HepG2 (cell line): ENCODE data around the gene AGRN. TPM values are rescaled to one million over a fixed set of nuclear protein-coding genes. Genes with fewer than 3 reads are reported as not detected.

Experiments
- CCDC6 ChIP-seq: sonication (generic); formaldehyde crosslinking; IDR thresholded peaks from 2 replicates; pipeline ENCODE4 v1.8.1; 2022; ENCODE audit warnings: mild to moderate bottlenecking, missing genetic modification reagents, moderate library complexity
- HNRNPUL1 ChIP-seq: fragments of 200-400 bp; formaldehyde crosslinking; IDR thresholded peaks from 2 replicates; pipeline ENCODE4 v1.6.1; 2017; ENCODE audit warnings: low read depth, mild to moderate bottlenecking, low read length, moderate library complexity
- MLX ChIP-seq: IDR thresholded peaks from 2 replicates; pipeline ENCODE4 v1.6.1; 2016
- NFE2L2 ChIP-seq: fragments of 150-350 bp; IDR thresholded peaks from 2 replicates; pipeline ENCODE4 v1.6.1; 2014; ENCODE audit warnings: low read length
- NFIB ChIP-seq: sonication (generic); formaldehyde crosslinking; IDR thresholded peaks from 2 replicates; pipeline ENCODE4 v1.9.0; 2021; ENCODE audit warnings: missing genetic modification reagents, mild to moderate bottlenecking, borderline replicate concordance
- PRPF4 ChIP-seq: fragments of 200-400 bp; formaldehyde crosslinking; IDR thresholded peaks from 2 replicates; pipeline ENCODE4 v1.6.1; 2016; ENCODE audit warnings: low read length, low read depth; ENCODE audit not compliant: poor library complexity, severe bottlenecking
- RELA ChIP-seq: sonication (generic); formaldehyde crosslinking; IDR thresholded peaks from 2 replicates; pipeline ENCODE4 v1.4.0; 2020; ENCODE audit warnings: missing genetic modification reagents
- TAF15 ChIP-seq: fragments of 200-400 bp; formaldehyde crosslinking; IDR thresholded peaks from one replicate; pipeline ENCODE4 v1.6.1; 2018; ENCODE audit warnings: mild to moderate bottlenecking, low read depth, low read length; ENCODE audit not compliant: poor library complexity, severe bottlenecking
- TP53 ChIP-seq: sonication (generic); formaldehyde crosslinking; conservative IDR thresholded peaks from 2 replicates; pipeline ENCODE4 v1.4.0; 2020; ENCODE audit warnings: missing genetic modification reagents
- ZBTB3 ChIP-seq: sonication (generic); formaldehyde crosslinking; IDR thresholded peaks from 2 replicates; pipeline ENCODE4 v1.4.0; 2020; ENCODE audit warnings: low read depth, mild to moderate bottlenecking, moderate library complexity, missing genetic modification reagents, borderline replicate concordance
- ZFP36 ChIP-seq: fragments of 150-350 bp; IDR thresholded peaks from 2 replicates; pipeline ENCODE4 v1.6.1; 2018; ENCODE audit warnings: borderline replicate concordance, low read length, low read depth; ENCODE audit not compliant: partially characterized antibody
- ZNF142 ChIP-seq: sonication (generic); formaldehyde crosslinking; IDR thresholded peaks from 2 replicates; pipeline ENCODE4 v1.4.0; 2020; ENCODE audit warnings: missing genetic modification reagents
- ZNF207 ChIP-seq: fragments of 450-650 bp; IDR thresholded peaks from 2 replicates; pipeline ENCODE4 v1.6.1; 2016; ENCODE audit warnings: antibody characterized with exemption, borderline replicate concordance
- ZNF484 ChIP-seq: sonication (generic); formaldehyde crosslinking; IDR thresholded peaks from 2 replicates; pipeline ENCODE4 v1.5.1; 2020; ENCODE audit warnings: mild to moderate bottlenecking, low read depth, missing genetic modification reagents, borderline replicate concordance
- ZNF703 ChIP-seq: sonication (generic); formaldehyde crosslinking; IDR thresholded peaks from 2 replicates; pipeline ENCODE4 v1.5.1; 2020; ENCODE audit warnings: missing genetic modification reagents, mild to moderate bottlenecking, moderate library complexity, borderline replicate concordance
- ZNF839 ChIP-seq: sonication (generic); formaldehyde crosslinking; IDR thresholded peaks from 2 replicates; pipeline ENCODE4 v1.4.0; 2020; ENCODE audit warnings: missing genetic modification reagents, mild to moderate bottlenecking, borderline replicate concordance
- ZUFSP ChIP-seq: sonication (generic); formaldehyde crosslinking; IDR thresholded peaks from 2 replicates; pipeline ENCODE4 v1.9.0; 2021; ENCODE audit warnings: missing genetic modification reagents, mild to moderate bottlenecking, borderline replicate concordance
- polyA plus RNA-seq, 8 experiments: library from polyadenylated mRNA; depleted of rRNA in 3 of 8; stranded (reverse) in 7 of 8; unstranded in 1 of 8; fragments of >200 nt; fragmentation: Illumina TruSeq in 4 of 8; extraction: Trizol in 4 of 8; gene quantifications; 2 replicates each; pipeline versions ENCODE4 v1.2.1 to v1.2.3, GENCODE V29; 2011 to 2016; ENCODE audit warnings: low read depth in 4 of 8, missing spikeins in 1 of 8, mixed read lengths in 1 of 8; ENCODE audit not compliant: insufficient read depth in 1 of 8
- total RNA-seq, 5 experiments: library from RNA; depleted of rRNA; stranded (reverse); fragments of >200 nt; fragmentation: Illumina TruSeq; extraction: Trizol; gene quantifications; 2 replicates each; pipeline ENCODE4 v1.2.3, GENCODE V29; 2016; ENCODE audit warnings: low read depth in 1 of 5
- TF ChIP-seq, protein P1 (sequence below): sonication (generic); formaldehyde crosslinking; IDR thresholded peaks from 2 replicates; pipeline ENCODE4 v1.8.1; 2023; ENCODE audit warnings: missing genetic modification reagents, mild to moderate bottlenecking, borderline replicate concordance
- TF ChIP-seq, protein P2 (sequence below): sonication (generic); formaldehyde crosslinking; IDR thresholded peaks from 2 replicates; pipeline ENCODE4 v1.4.0; 2020; ENCODE audit warnings: missing genetic modification reagents

Gene AGRN
- total and polyA plus RNA-seq, 2 of the 13 experiments (the other 11 are each of a cell fraction or from before 2014, with no cell fraction given) = 29.8 to 65.2 TPM

DNA sequence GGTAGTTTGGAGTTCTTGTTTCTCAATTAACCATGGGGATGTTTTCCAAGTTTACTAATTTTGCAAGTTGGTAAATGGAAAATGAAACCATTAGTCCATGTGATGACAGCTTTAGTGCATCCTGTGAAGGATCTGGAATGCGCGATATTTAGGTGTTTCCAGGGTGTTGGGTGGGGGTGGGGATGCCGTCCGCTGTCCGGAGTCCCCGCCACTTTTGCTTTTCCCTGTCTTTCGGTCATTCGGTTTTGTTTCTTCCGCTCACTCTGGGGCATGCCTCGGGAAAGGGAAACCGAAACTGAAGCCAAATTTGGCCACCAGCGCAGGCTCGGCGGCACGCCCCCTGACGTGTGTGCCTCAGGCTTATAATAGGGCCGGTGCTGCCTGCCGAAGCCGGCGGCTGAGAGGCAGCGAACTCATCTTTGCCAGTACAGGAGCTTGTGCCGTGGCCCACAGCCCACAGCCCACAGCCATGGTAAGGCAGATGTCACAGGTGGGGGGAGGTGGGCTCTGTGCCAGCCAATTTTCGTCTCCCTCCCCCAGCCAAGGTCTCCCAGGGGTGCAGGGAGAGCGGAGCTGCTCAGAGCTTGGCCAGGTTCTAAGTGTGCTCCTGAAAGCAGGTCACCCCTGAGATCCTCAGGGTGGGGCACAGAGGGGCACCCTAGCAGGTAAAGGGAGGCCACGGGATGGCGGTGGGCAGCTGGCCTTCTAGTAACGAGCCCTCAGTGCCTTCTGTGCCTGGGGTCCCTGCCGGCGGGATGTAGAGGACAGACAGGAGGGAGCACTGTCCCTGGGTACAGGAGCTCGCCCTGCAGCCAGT lies 6.6 kb upstream of the AGRN start, which contains the start of gene ISG15 (continued):
- TF ChIP-seq ZNF142 (no peak), PRPF4 (no peak), ZNF484 (CRISPR knock-in tag) (no peak), TAF15 (no peak), ZBTB3 (CRISPR knock-in tag) (no peak), RELA (CRISPR knock-in tag) (no peak; the same call in 1 of the 2 replicates), ZUFSP (CRISPR knock-in tag) (no peak), NFE2L2 (no peak), ZFP36 (no peak), TP53 (no peak), CCDC6 (CRISPR knock-in tag) (no peak), NFIB (no peak), ZNF839 (no peak), HNRNPUL1 (no peak), ZNF703 (CRISPR knock-in tag) (no peak), MLX (CRISPR knock-in tag) (no peak; the same call in 1 of the 2 replicates), ZNF207 (no peak)
- TF ChIP-seq, protein P1, sequence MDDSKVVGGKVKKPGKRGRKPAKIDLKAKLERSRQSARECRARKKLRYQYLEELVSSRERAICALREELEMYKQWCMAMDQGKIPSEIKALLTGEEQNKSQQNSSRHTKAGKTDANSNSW = no peak
- TF ChIP-seq, protein P2, sequence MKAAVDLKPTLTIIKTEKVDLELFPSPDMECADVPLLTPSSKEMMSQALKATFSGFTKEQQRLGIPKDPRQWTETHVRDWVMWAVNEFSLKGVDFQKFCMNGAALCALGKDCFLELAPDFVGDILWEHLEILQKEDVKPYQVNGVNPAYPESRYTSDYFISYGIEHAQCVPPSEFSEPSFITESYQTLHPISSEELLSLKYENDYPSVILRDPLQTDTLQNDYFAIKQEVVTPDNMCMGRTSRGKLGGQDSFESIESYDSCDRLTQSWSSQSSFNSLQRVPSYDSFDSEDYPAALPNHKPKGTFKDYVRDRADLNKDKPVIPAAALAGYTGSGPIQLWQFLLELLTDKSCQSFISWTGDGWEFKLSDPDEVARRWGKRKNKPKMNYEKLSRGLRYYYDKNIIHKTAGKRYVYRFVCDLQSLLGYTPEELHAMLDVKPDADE (CRISPR knock-in tag) = no peak
